Measurements from ENCODE around the gene NEURL1B.
"Not testable (repeated sequence)": the region's sequence is repeated elsewhere in the genome, so short reads cannot be mapped to it uniquely, and the experiment has no call there.

NEURL1B gene

GRCh38 chr5:172707285-172708182 lies 66.5 kb downstream of the NEURL1B start:
- Histone ChIP-seq H3K9ac (no peak overlapping the region), H3K4me3 (IDR thresholded peaks at IDR 0.05; ENCODE audit: insufficient read depth, low read depth, low read length) (no peak overlapping the region), H2AFZ (ENCODE audit: low read depth) (peak overlapping the region; percentile 44; the same call in 1 of the 2 replicates)

DNA sequence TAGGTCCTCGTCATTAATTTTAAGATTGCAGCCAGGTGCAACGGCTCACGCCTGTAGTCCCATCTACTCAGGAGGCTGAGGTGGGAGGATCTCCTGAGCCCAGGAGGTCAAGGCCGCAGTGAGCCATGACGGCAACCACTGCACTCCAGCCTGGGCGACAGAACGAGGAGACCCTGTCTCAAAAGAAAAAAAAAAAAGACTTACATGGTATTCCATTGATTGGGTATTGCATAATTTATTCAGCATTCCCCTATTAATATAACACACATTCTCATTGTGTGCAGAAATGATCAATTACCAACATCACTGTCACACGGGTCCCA lies 67.1 kb downstream of the NEURL1B start:
- Histone ChIP-seq H3K27me3 (ENCODE audit: insufficient read depth, low read depth) (no peaks in the 10 kb centered on the region), H3K4me3 (IDR thresholded peaks at IDR 0.05; ENCODE audit: insufficient read depth, low read depth, low read length) (no peak overlapping the region), H3K79me2 (ENCODE audit: insufficient read depth, low read depth) (no peaks in the 10 kb centered on the region), H3K9ac (no peak overlapping the region), H3K4me2 (no peak overlapping the region), H3K27ac (no peak overlapping the region), H3K4me1 (ENCODE audit: low read depth, poor library complexity, severe bottlenecking) (peaks cover 3% of the 10 kb centered on the region), H4K20me1 (ENCODE audit: insufficient read depth) (no peaks in the 10 kb centered on the region), H3K36me3 (ENCODE audit: insufficient read depth) (no peaks in the 10 kb centered on the region), H2AFZ (ENCODE audit: low read depth) (no peak overlapping the region)
- TF ChIP-seq, protein P1, sequence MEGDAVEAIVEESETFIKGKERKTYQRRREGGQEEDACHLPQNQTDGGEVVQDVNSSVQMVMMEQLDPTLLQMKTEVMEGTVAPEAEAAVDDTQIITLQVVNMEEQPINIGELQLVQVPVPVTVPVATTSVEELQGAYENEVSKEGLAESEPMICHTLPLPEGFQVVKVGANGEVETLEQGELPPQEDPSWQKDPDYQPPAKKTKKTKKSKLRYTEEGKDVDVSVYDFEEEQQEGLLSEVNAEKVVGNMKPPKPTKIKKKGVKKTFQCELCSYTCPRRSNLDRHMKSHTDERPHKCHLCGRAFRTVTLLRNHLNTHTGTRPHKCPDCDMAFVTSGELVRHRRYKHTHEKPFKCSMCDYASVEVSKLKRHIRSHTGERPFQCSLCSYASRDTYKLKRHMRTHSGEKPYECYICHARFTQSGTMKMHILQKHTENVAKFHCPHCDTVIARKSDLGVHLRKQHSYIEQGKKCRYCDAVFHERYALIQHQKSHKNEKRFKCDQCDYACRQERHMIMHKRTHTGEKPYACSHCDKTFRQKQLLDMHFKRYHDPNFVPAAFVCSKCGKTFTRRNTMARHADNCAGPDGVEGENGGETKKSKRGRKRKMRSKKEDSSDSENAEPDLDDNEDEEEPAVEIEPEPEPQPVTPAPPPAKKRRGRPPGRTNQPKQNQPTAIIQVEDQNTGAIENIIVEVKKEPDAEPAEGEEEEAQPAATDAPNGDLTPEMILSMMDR (conservative IDR thresholded peaks at IDR 0.05; ENCODE audit: low read depth, low read length): no peak

More at GRCh38 chr5:172707285-172708182, 66.5 kb downstream of the NEURL1B start:
- TF ChIP-seq, protein P1 (conservative IDR thresholded peaks at IDR 0.05; ENCODE audit: low read depth, low read length): peak; percentile 57
- Histone ChIP-seq H3K27me3 (ENCODE audit: insufficient read depth, low read depth) (no peaks in the 10 kb centered on the region), H3K79me2 (ENCODE audit: insufficient read depth, low read depth) (no peaks in the 10 kb centered on the region), H4K20me1 (ENCODE audit: insufficient read depth) (no peaks in the 10 kb centered on the region), H3K4me1 (ENCODE audit: low read depth, poor library complexity, severe bottlenecking) (peaks cover 3% of the 10 kb centered on the region), H3K27ac (no peak overlapping the region), H3K4me2 (no peak overlapping the region), H3K36me3 (ENCODE audit: insufficient read depth) (no peaks in the 10 kb centered on the region)

DNA sequence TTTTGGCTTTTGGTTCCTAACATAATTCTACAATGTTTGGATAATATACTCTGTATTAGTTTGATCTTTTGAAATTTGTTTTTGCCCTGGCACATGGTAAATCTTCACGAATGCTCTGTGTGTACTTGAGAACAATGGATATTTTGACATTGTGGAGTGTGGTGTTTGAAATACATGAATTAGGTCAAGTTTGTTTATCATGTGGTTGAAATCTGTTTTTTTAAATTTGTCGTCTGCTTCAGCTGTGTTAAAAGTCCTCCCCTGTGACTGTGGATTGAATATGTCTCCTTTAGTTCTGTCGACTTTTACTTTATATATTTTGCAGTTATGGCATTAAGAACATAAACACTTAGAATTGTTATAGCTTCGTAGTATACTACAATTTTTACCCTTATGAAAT lies 69.6 kb downstream of the NEURL1B start:
- Histone ChIP-seq H3K4me3 (IDR thresholded peaks at IDR 0.05; ENCODE audit: insufficient read depth, low read depth, low read length) (no peak overlapping the region), H3K36me3 (ENCODE audit: insufficient read depth) (no peaks in the 10 kb centered on the region), H3K9ac (no peak overlapping the region), H3K4me1 (ENCODE audit: low read depth, poor library complexity, severe bottlenecking) (peaks cover 3% of the 10 kb centered on the region), H3K27ac (no peak overlapping the region), H4K20me1 (ENCODE audit: insufficient read depth) (no peaks in the 10 kb centered on the region), H2AFZ (ENCODE audit: low read depth) (no peak overlapping the region), H3K27me3 (ENCODE audit: insufficient read depth, low read depth) (no peaks in the 10 kb centered on the region), H3K79me2 (ENCODE audit: insufficient read depth, low read depth) (no peaks in the 10 kb centered on the region), H3K4me2 (no peak overlapping the region)
- TF ChIP-seq, protein P1 (conservative IDR thresholded peaks at IDR 0.05; ENCODE audit: low read depth, low read length): no peak

DNA sequence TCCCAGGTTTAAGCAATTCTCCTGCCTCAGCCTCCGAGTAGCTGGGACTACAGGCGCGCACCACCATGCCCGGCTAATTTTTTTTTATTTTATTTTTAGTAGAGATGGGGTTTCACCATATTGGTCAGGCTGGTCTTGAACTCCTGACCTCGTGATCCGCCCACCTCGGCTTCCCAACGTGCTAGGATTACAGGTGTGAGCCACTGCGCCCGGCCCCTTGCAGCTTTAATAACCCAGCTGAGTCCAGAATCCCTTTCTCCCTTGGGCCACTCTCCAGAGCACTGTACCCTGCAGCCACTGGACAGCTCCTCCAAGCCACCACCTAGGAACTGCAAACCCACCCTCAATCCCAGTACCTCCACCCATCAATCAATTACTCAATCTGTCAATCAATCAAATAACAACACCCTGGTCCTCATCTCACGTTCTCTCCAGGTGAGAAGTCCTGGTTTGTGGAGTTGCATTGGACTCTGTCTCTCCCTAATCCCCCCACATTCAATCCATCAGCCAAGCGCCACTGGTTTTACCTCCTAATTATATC lies 70.3 kb downstream of the NEURL1B start:
- not testable (repeated sequence) for H3K27me3 ChIP-seq (ENCODE audit: insufficient read depth, low read depth); H3K4me2 ChIP-seq; H3K4me1 ChIP-seq (ENCODE audit: low read depth, poor library complexity, severe bottlenecking); H3K79me2 ChIP-seq (ENCODE audit: insufficient read depth, low read depth); H3K4me3 ChIP-seq (IDR thresholded peaks at IDR 0.05; ENCODE audit: insufficient read depth, low read depth, low read length); H3K9ac ChIP-seq; H3K36me3 ChIP-seq (ENCODE audit: insufficient read depth); H4K20me1 ChIP-seq (ENCODE audit: insufficient read depth); H3K27ac ChIP-seq; H2AFZ ChIP-seq (ENCODE audit: low read depth)

DNA sequence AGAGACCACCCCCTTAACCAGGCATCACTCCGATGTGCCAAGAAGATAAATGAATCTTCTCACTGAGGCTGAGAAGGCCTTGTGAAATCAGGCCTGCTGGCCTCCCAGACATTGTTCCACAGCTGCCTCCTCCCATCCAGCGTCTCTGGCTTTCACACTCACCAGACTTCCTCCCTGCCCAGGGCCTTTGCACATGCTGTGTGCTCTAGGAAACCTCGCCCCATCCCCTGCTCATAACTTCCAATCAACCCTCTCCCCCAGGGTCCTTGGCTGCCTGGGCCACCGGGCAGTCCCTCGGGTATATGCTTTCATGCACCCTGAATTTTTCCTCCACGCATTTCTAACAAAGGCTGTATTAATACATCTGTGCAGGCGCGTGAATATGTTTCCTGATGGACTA lies 71.5 kb downstream of the NEURL1B start:
- H3K27me3 ChIP-seq (ENCODE audit: insufficient read depth, low read depth): no peaks in the 10 kb centered on the region
- H3K79me2 ChIP-seq (ENCODE audit: insufficient read depth, low read depth): no peaks in the 10 kb centered on the region
- no peaks in the 10 kb centered on the region for H3K36me3 ChIP-seq (ENCODE audit: insufficient read depth)
- H3K9ac ChIP-seq: no peak overlapping the region
- H3K4me1 ChIP-seq (ENCODE audit: low read depth, poor library complexity, severe bottlenecking): peaks cover 3% of the 10 kb centered on the region
- H2AFZ ChIP-seq (ENCODE audit: low read depth): no peak overlapping the region
- no peaks in the 10 kb centered on the region for H4K20me1 ChIP-seq (ENCODE audit: insufficient read depth)
- no peak overlapping the region for H3K4me3 ChIP-seq (IDR thresholded peaks at IDR 0.05; ENCODE audit: insufficient read depth, low read depth, low read length)
- TF ChIP-seq, protein P1 (conservative IDR thresholded peaks at IDR 0.05; ENCODE audit: low read depth, low read length): no peak
- no peak overlapping the region for H3K27ac ChIP-seq
- H3K4me2 ChIP-seq: no peak overlapping the region

All from KMS-11 (cell line).